K562 (cell line): ENCODE measurements around the gene AGR2. TPM values are rescaled to one million over a fixed set of nuclear protein-coding genes. Genes with fewer than 3 reads are reported as not detected.
A peak's percentile ranks its signal among the peaks of the same experiment; 100 is the strongest.

Experiments used
- ELF1 ChIP-seq: fragments of 200-800 bp; sonication (Bioruptor generic); IDR thresholded peaks from 2 replicates; pipeline ENCODE4 v1.6.1; 2016; ENCODE audit warnings: missing genetic modification characterization, missing compliant biosample characterization
- MCM7 ChIP-seq, 2 experiments: fragments of 450-650 bp; IDR thresholded peaks; 2 replicates each; pipeline ENCODE4 v1.6.1; 2016 to 2018
- MYC ChIP-seq, 2 experiments: fragments of 250-450 bp in 1 of 2; sonication (Bioruptor Pico) in 1 of 2; IDR thresholded peaks; 2 replicates each; pipeline versions ENCODE4 v1.5.1 to v1.6.1; 2012 to 2021; ENCODE audit warnings: low read depth in 2 of 2, borderline replicate concordance in 1 of 2, improper control_type of control experiment in 1 of 2, low read length in 1 of 2, mild to moderate bottlenecking in 1 of 2, moderate library complexity in 1 of 2
- PYGO2 ChIP-seq: fragments of 450-650 bp; IDR thresholded peaks from 2 replicates; pipeline ENCODE4 v1.6.1; 2016; ENCODE audit warnings: mild to moderate bottlenecking, missing genetic modification characterization, moderate library complexity, missing compliant biosample characterization
- SRSF3 ChIP-seq: fragments of 200-400 bp; formaldehyde crosslinking; IDR thresholded peaks from 2 replicates; pipeline ENCODE4 v1.6.1; 2016; ENCODE audit warnings: mild to moderate bottlenecking, low read length, moderate library complexity; ENCODE audit not compliant: insufficient read depth
- TAF15 ChIP-seq: fragments of 200-400 bp; formaldehyde crosslinking; IDR thresholded peaks from 2 replicates; pipeline ENCODE4 v1.6.1; 2017; ENCODE audit warnings: mild to moderate bottlenecking, low read depth, low read length, moderate library complexity
- WHSC1 ChIP-seq: IDR thresholded peaks from one replicate; pipeline ENCODE4 v1.6.1; 2012; ENCODE audit warnings: low read length, control low read depth, inconsistent platforms
- ZNF165 ChIP-seq: fragments of 250-450 bp; sonication (Bioruptor Pico); IDR thresholded peaks from 2 replicates; pipeline ENCODE4 v1.4.0; 2020; ENCODE audit warnings: borderline replicate concordance
- polyA plus RNA-seq, 8 experiments: library from polyadenylated mRNA; depleted of rRNA in 4 of 8; stranded (reverse) in 5 of 8; unstranded in 3 of 8; fragments of >200 nt; fragmentation: Nextera tagmentation in 2 of 8; fragmentation: Illumina TruSeq in 1 of 8; extraction: Ambion mirVana in 2 of 8; extraction: Trizol in 1 of 8; gene quantifications; 2 replicates each; pipeline versions ENCODE4 v1.2.1 to v1.2.3, GENCODE V29; 2011 to 2014; ENCODE audit warnings: inconsistent platforms in 1 of 8, missing spikeins in 1 of 8
- total RNA-seq, 7 experiments: library from RNA; depleted of rRNA in 6 of 7; stranded (reverse); fragments of >200 nt in 6 of 7; fragmentation: Illumina TruSeq in 2 of 7; extraction: Trizol in 2 of 7; gene quantifications; 2 replicates each; pipeline versions ENCODE4 v1.2.1 to v1.2.3, GENCODE V29; 2011 to 2021; ENCODE audit warnings: low replicate concordance in 1 of 7
- TF ChIP-seq, protein P1 (sequence below): fragments of 450-650 bp; IDR thresholded peaks from 2 replicates; pipeline ENCODE4 v1.6.1; 2016; ENCODE audit warnings: low read depth
- TF ChIP-seq, protein P2 (sequence below), 2 experiments: IDR thresholded peaks; 2 replicates each; pipeline ENCODE4 v1.6.1; 2011; ENCODE audit warnings: borderline replicate concordance in 1 of 2, control low read depth in 1 of 2, low read depth in 1 of 2, low read length in 1 of 2, mild to moderate bottlenecking in 1 of 2, mixed read lengths in 1 of 2, moderate library complexity in 1 of 2; ENCODE audit not compliant: insufficient read depth in 1 of 2, insufficient read length in 1 of 2, poor library complexity in 1 of 2, severe bottlenecking in 1 of 2; ENCODE audit errors: extremely low read depth in 1 of 2
- TF ChIP-seq, protein P3 (sequence below): fragments of 450-650 bp; formaldehyde crosslinking; IDR thresholded peaks from 2 replicates; pipeline ENCODE4 v1.4.0; 2022; ENCODE audit warnings: missing genetic modification characterization
- TF ChIP-seq, protein P4 (sequence below): fragments of 200-400 bp; formaldehyde crosslinking; IDR thresholded peaks from 2 replicates; pipeline ENCODE4 v1.6.1; 2017; ENCODE audit warnings: mild to moderate bottlenecking, low read depth, low read length, moderate library complexity

AGR2 gene
- total and polyA plus RNA-seq, 9 of the 15 experiments (the other 6 are each of a cell fraction or from before 2014, with no cell fraction given) = 0.66 TPM; not detected in 8

DNA sequence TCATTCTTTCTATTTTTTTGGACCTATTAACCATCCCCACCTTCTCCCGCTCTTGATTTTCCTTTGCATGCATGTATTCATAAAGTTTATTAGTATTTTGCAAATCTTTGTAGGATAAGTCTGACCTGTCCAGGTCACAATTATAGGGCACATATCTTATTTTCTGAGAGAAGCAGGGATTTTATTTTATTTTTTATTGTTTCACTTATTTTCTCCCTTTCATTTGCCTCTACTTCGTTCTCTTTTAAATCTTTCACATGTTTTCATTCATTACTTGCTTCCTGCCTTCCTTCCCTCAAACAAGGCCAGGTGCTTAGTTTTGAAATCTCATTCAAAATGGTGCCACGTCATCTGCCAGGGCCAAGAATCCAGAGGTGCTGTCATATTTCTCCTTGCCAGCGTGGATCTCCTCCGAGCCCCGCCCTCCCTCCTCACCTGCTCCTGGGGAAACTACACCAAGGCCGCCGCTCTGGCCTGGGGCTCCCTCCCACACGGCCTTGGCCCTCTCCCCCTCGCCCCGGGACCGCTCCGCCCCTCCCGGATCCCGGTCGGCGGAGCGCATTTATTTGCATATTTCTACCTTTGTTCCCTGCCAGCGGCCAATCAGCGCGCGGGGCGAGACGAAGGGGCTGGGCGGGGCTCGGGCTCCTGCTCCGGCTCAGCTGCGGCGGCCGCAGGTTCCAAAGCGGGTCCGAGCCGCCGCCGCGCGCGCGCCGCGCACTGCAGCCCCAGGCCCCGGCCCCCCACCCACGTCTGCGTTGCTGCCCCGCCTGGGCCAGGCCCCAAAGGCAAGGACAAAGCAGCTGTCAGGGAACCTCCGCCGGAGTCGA is 51.5 kb downstream of the AGR2 start, which contains the start of gene TSPAN13 (continued):
- TF ChIP-seq, protein P1, sequence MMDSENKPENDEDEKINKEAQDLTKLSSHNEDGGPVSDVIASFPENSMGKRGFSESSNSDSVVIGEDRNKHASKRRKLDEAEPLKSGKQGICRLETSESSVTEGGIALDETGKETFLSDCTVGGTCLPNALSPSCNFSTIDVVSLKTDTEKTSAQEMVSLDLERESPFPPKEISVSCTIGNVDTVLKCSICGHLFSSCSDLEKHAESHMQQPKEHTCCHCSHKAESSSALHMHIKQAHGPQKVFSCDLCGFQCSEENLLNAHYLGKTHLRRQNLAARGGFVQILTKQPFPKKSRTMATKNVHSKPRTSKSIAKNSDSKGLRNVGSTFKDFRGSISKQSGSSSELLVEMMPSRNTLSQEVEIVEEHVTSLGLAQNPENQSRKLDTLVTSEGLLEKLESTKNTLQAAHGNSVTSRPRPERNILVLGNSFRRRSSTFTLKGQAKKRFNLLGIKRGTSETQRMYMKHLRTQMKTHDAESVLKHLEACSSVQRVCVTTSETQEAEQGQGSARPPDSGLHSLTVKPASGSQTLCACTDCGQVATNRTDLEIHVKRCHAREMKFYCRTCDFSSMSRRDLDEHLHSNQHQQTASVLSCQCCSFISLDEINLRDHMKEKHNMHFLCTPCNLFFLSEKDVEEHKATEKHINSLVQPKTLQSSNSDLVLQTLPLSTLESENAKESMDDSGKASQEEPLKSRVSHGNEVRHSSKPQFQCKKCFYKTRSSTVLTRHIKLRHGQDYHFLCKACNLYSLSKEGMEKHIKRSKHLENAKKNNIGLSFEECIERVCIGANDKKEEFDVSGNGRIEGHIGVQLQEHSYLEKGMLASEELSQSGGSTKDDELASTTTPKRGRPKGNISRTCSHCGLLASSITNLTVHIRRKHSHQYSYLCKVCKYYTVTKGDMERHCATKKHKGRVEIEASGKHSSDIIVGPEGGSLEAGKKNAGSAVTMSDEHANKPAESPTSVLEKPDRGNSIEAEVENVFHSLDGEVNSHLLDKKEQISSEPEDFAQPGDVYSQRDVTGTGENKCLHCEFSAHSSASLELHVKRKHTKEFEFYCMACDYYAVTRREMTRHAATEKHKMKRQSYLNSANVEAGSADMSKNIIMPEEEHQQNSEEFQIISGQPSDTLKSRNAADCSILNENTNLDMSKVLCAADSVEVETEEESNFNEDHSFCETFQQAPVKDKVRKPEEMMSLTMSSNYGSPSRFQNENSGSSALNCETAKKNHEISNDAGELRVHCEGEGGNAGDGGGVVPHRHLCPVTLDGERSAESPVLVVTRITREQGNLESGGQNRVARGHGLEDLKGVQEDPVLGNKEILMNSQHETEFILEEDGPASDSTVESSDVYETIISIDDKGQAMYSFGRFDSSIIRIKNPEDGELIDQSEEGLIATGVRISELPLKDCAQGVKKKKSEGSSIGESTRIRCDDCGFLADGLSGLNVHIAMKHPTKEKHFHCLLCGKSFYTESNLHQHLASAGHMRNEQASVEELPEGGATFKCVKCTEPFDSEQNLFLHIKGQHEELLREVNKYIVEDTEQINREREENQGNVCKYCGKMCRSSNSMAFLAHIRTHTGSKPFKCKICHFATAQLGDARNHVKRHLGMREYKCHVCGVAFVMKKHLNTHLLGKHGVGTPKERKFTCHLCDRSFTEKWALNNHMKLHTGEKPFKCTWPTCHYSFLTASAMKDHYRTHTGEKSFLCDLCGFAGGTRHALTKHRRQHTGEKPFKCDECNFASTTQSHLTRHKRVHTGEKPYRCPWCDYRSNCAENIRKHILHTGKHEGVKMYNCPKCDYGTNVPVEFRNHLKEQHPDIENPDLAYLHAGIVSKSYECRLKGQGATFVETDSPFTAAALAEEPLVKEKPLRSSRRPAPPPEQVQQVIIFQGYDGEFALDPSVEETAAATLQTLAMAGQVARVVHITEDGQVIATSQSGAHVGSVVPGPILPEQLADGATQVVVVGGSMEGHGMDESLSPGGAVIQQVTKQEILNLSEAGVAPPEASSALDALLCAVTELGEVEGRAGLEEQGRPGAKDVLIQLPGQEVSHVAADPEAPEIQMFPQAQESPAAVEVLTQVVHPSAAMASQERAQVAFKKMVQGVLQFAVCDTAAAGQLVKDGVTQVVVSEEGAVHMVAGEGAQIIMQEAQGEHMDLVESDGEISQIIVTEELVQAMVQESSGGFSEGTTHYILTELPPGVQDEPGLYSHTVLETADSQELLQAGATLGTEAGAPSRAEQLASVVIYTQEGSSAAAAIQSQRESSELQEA = no peak
- TF ChIP-seq, protein P2, sequence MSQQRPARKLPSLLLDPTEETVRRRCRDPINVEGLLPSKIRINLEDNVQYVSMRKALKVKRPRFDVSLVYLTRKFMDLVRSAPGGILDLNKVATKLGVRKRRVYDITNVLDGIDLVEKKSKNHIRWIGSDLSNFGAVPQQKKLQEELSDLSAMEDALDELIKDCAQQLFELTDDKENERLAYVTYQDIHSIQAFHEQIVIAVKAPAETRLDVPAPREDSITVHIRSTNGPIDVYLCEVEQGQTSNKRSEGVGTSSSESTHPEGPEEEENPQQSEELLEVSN (IDR thresholded peaks at IDR 0.05; ENCODE audit: borderline replicate concordance in 1 of 2, extremely low read depth in 1 of 2, insufficient read depth in 1 of 2, insufficient read length in 1 of 2, low read depth in 1 of 2, low read length in 1 of 2, poor library complexity in 1 of 2, severe bottlenecking in 1 of 2) = no peak
- TF ChIP-seq TAF15 (no peak), MYC (IDR thresholded peaks at IDR 0.05; ENCODE audit: low read depth, low read length) (peak; percentile 47; the same call in 1 of the 2 replicates), MYC (CRISPR knock-in tag; IDR thresholded peaks at IDR 0.05; ENCODE audit: borderline replicate concordance, low read depth) (no peak), SRSF3 (no peak), WHSC1 (no peak), ZNF165 (no peak), PYGO2 (no peak), ELF1 (tag) (no peak), MCM7 (IDR thresholded peaks at IDR 0.05) (no peak)
- TF ChIP-seq, protein P3, sequence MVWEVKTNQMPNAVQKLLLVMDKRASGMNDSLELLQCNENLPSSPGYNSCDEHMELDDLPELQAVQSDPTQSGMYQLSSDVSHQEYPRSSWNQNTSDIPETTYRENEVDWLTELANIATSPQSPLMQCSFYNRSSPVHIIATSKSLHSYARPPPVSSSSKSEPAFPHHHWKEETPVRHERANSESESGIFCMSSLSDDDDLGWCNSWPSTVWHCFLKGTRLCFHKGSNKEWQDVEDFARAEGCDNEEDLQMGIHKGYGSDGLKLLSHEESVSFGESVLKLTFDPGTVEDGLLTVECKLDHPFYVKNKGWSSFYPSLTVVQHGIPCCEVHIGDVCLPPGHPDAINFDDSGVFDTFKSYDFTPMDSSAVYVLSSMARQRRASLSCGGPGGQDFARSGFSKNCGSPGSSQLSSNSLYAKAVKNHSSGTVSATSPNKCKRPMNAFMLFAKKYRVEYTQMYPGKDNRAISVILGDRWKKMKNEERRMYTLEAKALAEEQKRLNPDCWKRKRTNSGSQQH (CRISPR knock-in tag) = no peak
- TF ChIP-seq, protein P4, sequence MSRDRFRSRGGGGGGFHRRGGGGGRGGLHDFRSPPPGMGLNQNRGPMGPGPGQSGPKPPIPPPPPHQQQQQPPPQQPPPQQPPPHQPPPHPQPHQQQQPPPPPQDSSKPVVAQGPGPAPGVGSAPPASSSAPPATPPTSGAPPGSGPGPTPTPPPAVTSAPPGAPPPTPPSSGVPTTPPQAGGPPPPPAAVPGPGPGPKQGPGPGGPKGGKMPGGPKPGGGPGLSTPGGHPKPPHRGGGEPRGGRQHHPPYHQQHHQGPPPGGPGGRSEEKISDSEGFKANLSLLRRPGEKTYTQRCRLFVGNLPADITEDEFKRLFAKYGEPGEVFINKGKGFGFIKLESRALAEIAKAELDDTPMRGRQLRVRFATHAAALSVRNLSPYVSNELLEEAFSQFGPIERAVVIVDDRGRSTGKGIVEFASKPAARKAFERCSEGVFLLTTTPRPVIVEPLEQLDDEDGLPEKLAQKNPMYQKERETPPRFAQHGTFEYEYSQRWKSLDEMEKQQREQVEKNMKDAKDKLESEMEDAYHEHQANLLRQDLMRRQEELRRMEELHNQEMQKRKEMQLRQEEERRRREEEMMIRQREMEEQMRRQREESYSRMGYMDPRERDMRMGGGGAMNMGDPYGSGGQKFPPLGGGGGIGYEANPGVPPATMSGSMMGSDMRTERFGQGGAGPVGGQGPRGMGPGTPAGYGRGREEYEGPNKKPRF = no peak
